ENCODE measurements around the gene MAP4K4. TPM values are rescaled to one million over a fixed set of nuclear protein-coding genes. Genes with fewer than 3 reads are reported as not detected.

Gene MAP4K4
- total RNA-seq: 62.8 TPM
- polyA plus RNA-seq (ENCODE audit: insufficient read depth, low read depth, low replicate concordance): 8.4 TPM
- long read RNA-seq, donor 1, partial matches to known transcripts: 5 of 6 reads
- long read RNA-seq, donor 1, other reads (novel, unspliced or antisense): 0 of 6 reads
- long read RNA-seq, donor 2, partial matches to known transcripts: 26 of 26 reads
- long read RNA-seq, donor 2, other reads (novel, unspliced or antisense): 0 of 26 reads
- long read RNA-seq, donor 3, partial matches to known transcripts: 22 of 22 reads
- long read RNA-seq, donor 3, other reads (novel, unspliced or antisense): 0 of 22 reads
- long read RNA-seq, donor 4, partial matches to known transcripts: 6 of 6 reads
- long read RNA-seq, donor 4, other reads (novel, unspliced or antisense): 0 of 6 reads
- long read RNA-seq, donor 5: 0 reads
- long read RNA-seq, donor 6, partial matches to known transcripts: 9 of 9 reads
- long read RNA-seq, donor 6, other reads (novel, unspliced or antisense): 0 of 9 reads
- long read RNA-seq, donor 7, full-length matches to known transcripts: 1 of 49 reads
- long read RNA-seq, donor 7, partial matches to known transcripts: 24 of 49 reads
- long read RNA-seq, donor 7, other reads (novel, unspliced or antisense): 24 of 49 reads
- long read RNA-seq, donor 8, partial matches to known transcripts: 11 of 12 reads
- long read RNA-seq, donor 8, other reads (novel, unspliced or antisense): 0 of 12 reads
- long read RNA-seq, donor 9, partial matches to known transcripts: 0 of 1 reads
- long read RNA-seq, donor 9, other reads (novel, unspliced or antisense): 0 of 1 reads
- long read RNA-seq, donor 10, partial matches to known transcripts: 50 of 52 reads
- long read RNA-seq, donor 10, other reads (novel, unspliced or antisense): 0 of 52 reads

DNA sequence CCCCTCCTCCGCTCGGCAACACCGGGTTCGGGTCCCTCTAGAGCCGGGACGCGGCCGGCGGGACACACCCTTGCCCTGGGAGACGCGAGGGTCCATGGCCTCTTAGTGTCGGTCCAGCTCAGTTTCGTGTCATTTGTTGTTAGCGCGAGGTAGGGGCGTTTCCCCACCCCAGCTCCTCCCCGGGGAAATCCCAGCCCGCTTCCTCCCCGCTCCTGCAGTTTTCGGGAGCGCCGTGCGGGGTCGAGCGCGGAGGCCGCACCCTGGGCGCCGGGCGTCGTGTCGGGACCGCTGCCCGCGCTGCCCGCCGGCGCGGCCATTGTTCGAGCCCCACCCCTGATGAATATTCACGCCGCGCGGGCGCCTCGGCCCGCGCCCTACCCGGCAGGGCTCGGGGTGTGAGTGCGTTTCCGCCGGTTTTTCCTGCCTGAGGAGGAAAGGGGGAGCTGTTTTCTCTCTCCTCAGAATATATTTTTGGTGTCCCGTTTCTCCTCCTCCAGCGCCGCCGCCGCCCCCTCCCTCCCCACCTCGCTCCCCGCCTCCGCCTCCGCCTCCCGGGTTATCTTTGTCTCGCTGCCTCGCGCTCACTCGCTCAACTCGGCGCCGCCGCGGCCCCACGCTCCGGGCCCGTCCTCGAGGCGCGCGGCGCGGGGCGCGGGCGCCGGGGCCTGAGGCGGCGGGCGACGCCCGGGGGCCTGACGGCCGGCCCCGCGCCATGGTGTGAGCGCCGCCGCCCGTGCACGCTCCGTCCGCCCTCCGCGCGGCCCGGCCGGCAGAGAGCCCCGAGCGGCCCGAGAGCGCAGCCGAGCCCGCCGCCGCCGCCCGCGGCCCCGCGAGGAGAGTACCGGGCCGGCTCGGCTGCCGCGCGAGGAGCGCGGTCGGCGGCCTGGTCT lies at the start of gene MAP4K4:
Gene MAP4K4, plus strand, starts transcription at position 584 of the 890 bp plus-strand sequence. CDS start 374 bp downstream, outside the sequence.
- TF ChIP-seq, protein P1, sequence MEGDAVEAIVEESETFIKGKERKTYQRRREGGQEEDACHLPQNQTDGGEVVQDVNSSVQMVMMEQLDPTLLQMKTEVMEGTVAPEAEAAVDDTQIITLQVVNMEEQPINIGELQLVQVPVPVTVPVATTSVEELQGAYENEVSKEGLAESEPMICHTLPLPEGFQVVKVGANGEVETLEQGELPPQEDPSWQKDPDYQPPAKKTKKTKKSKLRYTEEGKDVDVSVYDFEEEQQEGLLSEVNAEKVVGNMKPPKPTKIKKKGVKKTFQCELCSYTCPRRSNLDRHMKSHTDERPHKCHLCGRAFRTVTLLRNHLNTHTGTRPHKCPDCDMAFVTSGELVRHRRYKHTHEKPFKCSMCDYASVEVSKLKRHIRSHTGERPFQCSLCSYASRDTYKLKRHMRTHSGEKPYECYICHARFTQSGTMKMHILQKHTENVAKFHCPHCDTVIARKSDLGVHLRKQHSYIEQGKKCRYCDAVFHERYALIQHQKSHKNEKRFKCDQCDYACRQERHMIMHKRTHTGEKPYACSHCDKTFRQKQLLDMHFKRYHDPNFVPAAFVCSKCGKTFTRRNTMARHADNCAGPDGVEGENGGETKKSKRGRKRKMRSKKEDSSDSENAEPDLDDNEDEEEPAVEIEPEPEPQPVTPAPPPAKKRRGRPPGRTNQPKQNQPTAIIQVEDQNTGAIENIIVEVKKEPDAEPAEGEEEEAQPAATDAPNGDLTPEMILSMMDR (IDR thresholded peaks at IDR 0.05; ENCODE audit: borderline replicate concordance, extremely low read depth, insufficient read depth): no peak
- H3K27ac ChIP-seq (ENCODE audit: low read depth in 2 of 2, low read length in 2 of 2): peak within 1 kb of the TSS; percentile 40 to 70
- peak; percentile 81 to 94 (median 89) for DNase-seq
- peak within 1 kb of the TSS; percentile 81 to 84 (median 82) for H3K4me3 ChIP-seq (ENCODE audit: low read length in 3 of 3)
- H3K9me3 ChIP-seq (ENCODE audit: control insufficient read depth in 2 of 3, insufficient read depth in 1 of 3, low read length in 3 of 3): no peaks in the 10 kb centered on the region
- no peak for FAIRE-seq
- intact Hi-C loops (cut with DNase I): loop anchor here (10.0 kb wide), 1 partner anchor 127 kb away; no protein-coding TSS in a partner anchor
- H3K9ac ChIP-seq (ENCODE audit: low read length in 3 of 3): peak within 1 kb of the TSS; percentile 57 to 65 (median 60)
- no peaks in the 10 kb centered on the region for H3K36me3 ChIP-seq (ENCODE audit: control insufficient read depth in 2 of 3, insufficient read depth in 3 of 3, low read length in 3 of 3)
- H3K4me1 ChIP-seq (ENCODE audit: control insufficient read depth in 2 of 3, insufficient read depth in 2 of 3, low read depth in 1 of 3, low read length in 3 of 3): peaks cover 0 to 9% (median 7%) of the 10 kb centered on the region in 3 donors
- H3K27me3 ChIP-seq (ENCODE audit: control insufficient read depth, insufficient read depth, low read length): no peaks in the 10 kb centered on the region

DNA sequence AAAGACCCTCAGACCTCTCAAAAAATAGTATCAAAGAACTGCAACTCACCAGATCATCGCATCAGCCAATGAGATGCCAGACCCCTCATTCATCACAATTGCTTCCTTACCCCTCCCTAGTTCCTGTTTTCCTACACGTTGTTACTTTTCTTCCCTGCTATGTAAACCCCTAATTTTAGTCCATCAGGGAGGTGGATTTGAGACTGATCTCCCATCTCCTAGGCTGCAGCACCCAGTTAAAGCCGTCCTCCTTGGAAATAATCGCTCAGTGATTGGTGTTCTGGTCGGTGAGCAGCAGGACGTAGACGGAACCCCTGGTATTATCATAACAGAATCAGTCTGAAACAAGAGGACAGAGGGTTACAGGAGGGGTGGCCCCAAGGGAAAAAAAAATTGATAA lies 44.0 kb upstream of the MAP4K4 start:
- Histone ChIP-seq H3K4me3 (ENCODE audit: low read length in 3 of 3) (no peak overlapping the region), H3K27ac (ENCODE audit: low read depth in 2 of 2, low read length in 2 of 2) (no peak overlapping the region), H3K9ac (ENCODE audit: low read length in 3 of 3) (no peak overlapping the region), H3K9me3 (ENCODE audit: control insufficient read depth in 2 of 3, insufficient read depth in 1 of 3, low read length in 3 of 3) (no peaks in the 10 kb centered on the region), H3K4me1 (ENCODE audit: control insufficient read depth in 2 of 3, insufficient read depth in 2 of 3, low read depth in 1 of 3, low read length in 3 of 3) (no peaks in the 10 kb centered on the region), H3K36me3 (ENCODE audit: control insufficient read depth in 2 of 3, insufficient read depth in 3 of 3, low read length in 3 of 3) (no peaks in the 10 kb centered on the region), H3K27me3 (ENCODE audit: control insufficient read depth, insufficient read depth, low read length) (no peaks in the 10 kb centered on the region)
- DNase-seq (no peak), FAIRE-seq (no peak)
- TF ChIP-seq, protein P1 (IDR thresholded peaks at IDR 0.05; ENCODE audit: borderline replicate concordance, extremely low read depth, insufficient read depth): no peak
- intact Hi-C loops (cut with DNase I): no loop called here

DNA sequence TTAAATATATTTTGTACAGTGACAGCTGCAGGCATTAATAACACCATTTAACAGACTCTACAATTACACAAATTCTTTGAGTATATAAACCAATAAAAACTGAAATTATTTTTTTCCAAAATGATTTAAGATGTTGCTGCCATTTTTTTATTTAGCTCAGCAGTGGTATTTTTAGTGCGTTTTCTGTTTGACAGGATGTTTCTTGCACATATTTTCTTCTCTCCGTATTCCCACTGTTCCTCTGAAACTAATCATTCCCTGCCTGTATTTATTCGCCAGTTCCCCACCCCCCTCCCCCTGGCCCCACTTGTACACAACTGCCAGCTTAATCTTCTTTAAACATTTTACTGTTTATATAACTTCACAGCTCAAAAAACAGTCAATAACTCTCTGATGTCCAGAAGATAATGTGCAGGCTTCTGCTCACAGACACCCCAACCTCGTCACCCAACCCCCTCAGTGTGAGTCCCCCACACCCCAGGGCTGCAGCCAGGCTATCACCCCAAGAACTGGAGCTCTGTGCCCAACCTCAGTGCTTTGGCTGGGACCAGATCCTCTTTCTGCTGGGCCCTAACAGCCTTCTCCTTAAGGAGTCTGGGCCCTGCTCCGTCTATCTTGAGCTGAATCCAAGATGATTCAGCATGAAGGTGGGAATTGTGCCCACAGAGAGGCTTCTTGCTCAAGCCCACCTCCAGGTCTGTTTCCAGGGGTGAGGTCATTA lies 41.6 kb upstream of the MAP4K4 start:
- no peak for FAIRE-seq

More for the DNA sequence above, 41.6 kb upstream of the MAP4K4 start:
- Histone ChIP-seq H3K4me1 (ENCODE audit: control insufficient read depth in 2 of 3, insufficient read depth in 2 of 3, low read depth in 1 of 3, low read length in 3 of 3) (no peaks in the 10 kb centered on the region), H3K9ac (ENCODE audit: low read length in 3 of 3) (no peak overlapping the region), H3K27ac (ENCODE audit: low read depth in 2 of 2, low read length in 2 of 2) (no peak overlapping the region), H3K36me3 (ENCODE audit: control insufficient read depth in 2 of 3, insufficient read depth in 3 of 3, low read length in 3 of 3) (no peaks in the 10 kb centered on the region), H3K9me3 (ENCODE audit: control insufficient read depth in 2 of 3, insufficient read depth in 1 of 3, low read length in 3 of 3) (no peaks in the 10 kb centered on the region), H3K4me3 (ENCODE audit: low read length in 3 of 3) (no peak overlapping the region), H3K27me3 (ENCODE audit: control insufficient read depth, insufficient read depth, low read length) (no peaks in the 10 kb centered on the region)
- DNase-seq: no peak
- intact Hi-C loops (cut with DNase I): no loop called here
- TF ChIP-seq, protein P1 (IDR thresholded peaks at IDR 0.05; ENCODE audit: borderline replicate concordance, extremely low read depth, insufficient read depth): no peak

Data from kidney (tissue), 22 donors.